Immature natural killer cell (primary cell): ENCODE data around the gene CACNA2D1. TPM values are rescaled to one million over a fixed set of nuclear protein-coding genes. Genes with fewer than 3 reads are reported as not detected.
"Not testable (repeated sequence)": the region's sequence is repeated elsewhere in the genome, so short reads cannot be mapped to it uniquely, and the experiment has no call there.

ENCODE experiments used
- DNase-seq, 3 donors: peaks; one replicate each; pipeline ENCODE4 v3.0.0; 2022; ENCODE audit warnings: mixed read lengths in 1 of 3
- H3K27ac Mint-ChIP-seq, 6 donors: one replicate each; pipeline ENCODE4 v1.8.0; 2020; ENCODE audit warnings: mixed read lengths in 6 of 6, mild to moderate bottlenecking in 5 of 6, inconsistent platforms in 4 of 6, moderate library complexity in 3 of 6
- H3K27me3 Mint-ChIP-seq, 3 donors: one replicate each; pipeline ENCODE4 v1.8.0; 2020 to 2021; ENCODE audit warnings: low read depth in 3 of 3, mild to moderate bottlenecking in 3 of 3, mixed read lengths in 3 of 3, moderate library complexity in 3 of 3, inconsistent platforms in 1 of 3
- H3K36me3 Mint-ChIP-seq, 3 donors: one replicate each; pipeline ENCODE4 v1.8.0; 2020; ENCODE audit warnings: mixed read lengths in 3 of 3, inconsistent platforms in 2 of 3, mild to moderate bottlenecking in 2 of 3
- H3K4me1 Mint-ChIP-seq, 2 donors: one replicate each; pipeline ENCODE4 v1.8.0; 2020; ENCODE audit warnings: inconsistent platforms in 2 of 2, mild to moderate bottlenecking in 2 of 2, mixed read lengths in 2 of 2, moderate library complexity in 1 of 2
- H3K4me3 Mint-ChIP-seq, 5 donors: one replicate each; pipeline ENCODE4 v1.8.0; 2020; ENCODE audit warnings: mild to moderate bottlenecking in 5 of 5, mixed read lengths in 5 of 5, inconsistent platforms in 3 of 5, moderate library complexity in 3 of 5
- H3K9me3 Mint-ChIP-seq, 6 donors: one replicate each; pipeline ENCODE4 v1.8.0; 2020; ENCODE audit warnings: mild to moderate bottlenecking in 6 of 6, mixed read lengths in 6 of 6, inconsistent platforms in 4 of 6, moderate library complexity in 3 of 6
- polyA plus RNA-seq, 3 donors: library from polyadenylated mRNA; unstranded; fragments of 300-500 nt; fragmentation: Illumina TruSeq; gene quantifications; one replicate each; pipeline ENCODE4 v1.2.3, GENCODE V29; 2021

Gene CACNA2D1
- polyA plus RNA-seq, 3 donors from 2014 or later, result not detected

DNA sequence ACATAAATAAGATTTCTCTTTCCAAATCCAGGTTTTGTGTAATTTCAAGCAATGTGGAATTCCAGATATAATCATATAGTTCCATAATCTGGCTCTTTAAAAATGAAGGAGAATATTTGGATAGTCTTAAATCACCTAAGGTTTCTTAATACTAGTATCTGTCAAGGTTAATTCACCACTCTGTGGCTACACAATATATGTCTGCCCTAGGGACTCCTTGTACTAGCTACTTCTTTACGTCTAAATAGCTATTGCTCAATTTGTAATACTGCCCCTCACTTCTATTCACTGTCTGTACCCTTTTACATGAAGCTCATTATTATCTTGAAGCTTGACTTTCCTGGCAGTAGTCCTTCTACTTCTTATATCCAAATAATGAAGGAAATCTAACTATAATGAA lies 47.2 kb downstream of the CACNA2D1 start:
- Mint-ChIP-seq H3K9me3 (peaks cover 3 to 33% (median 8%) of the 10 kb centered on the region in 6 donors), H3K27ac (no peak overlapping the region), H3K27me3 (peaks cover 0 to 2% (median 0%) of the 10 kb centered on the region in 3 donors), H3K4me3 (no peak overlapping the region), H3K4me1 (no peaks in the 10 kb centered on the region), H3K36me3 (no peaks in the 10 kb centered on the region)
- no peak for DNase-seq

DNA sequence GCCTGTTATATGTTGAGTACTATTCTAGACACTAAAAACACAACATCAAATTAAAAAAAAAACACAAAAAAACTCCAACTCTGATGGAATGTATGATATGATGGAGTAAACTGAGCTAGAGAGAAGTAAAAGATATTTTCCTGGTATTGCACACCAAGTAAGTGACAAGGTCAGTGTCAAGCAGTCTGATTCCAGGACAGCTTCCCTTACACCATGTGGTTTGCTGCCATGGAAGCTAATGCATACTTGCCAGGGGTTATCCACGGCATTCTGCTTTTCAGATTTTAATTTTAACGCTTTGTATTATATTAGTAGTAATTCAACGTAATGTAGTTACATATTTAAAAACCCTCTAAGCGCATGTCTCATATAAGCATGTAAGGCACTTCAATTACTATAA lies 48.4 kb downstream of the CACNA2D1 start:
- H3K27me3 Mint-ChIP-seq, result peaks cover 0 to 2% (median 0%) of the 10 kb centered on the region in 3 donors
- H3K4me1 Mint-ChIP-seq, result no peaks in the 10 kb centered on the region
- no peaks in the 10 kb centered on the region for H3K36me3 Mint-ChIP-seq
- no peak overlapping the region for H3K27ac Mint-ChIP-seq
- no peak for DNase-seq
- H3K9me3 Mint-ChIP-seq, result peaks cover 3 to 33% (median 8%) of the 10 kb centered on the region in 6 donors
- no peak overlapping the region for H3K4me3 Mint-ChIP-seq

DNA sequence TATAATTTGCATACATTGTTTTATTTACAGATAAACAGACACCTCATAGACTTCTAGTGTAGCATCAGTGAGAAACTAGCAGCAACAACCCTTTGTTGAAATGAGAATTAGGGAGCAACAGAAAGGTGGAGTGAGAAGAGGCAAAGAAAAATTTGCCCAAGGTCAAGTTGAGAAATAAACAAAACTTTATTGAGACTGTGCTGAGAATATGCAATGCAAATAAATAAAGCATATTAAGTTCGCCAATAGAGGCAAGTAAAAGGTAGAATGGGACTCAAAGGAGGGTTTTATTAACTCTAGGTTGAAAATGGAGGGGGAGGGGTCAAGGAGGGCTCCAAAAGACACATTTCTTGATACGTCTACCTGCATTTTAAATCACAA lies 49.7 kb downstream of the CACNA2D1 start:
- Mint-ChIP-seq H3K4me1 (no peaks in the 10 kb centered on the region), H3K4me3 (no peak overlapping the region), H3K9me3 (peaks cover 2 to 30% (median 8%) of the 10 kb centered on the region in 6 donors), H3K27me3 (peaks cover 0 to 2% (median 0%) of the 10 kb centered on the region in 3 donors), H3K27ac (no peak overlapping the region), H3K36me3 (no peaks in the 10 kb centered on the region)
- DNase-seq, result no peak

DNA sequence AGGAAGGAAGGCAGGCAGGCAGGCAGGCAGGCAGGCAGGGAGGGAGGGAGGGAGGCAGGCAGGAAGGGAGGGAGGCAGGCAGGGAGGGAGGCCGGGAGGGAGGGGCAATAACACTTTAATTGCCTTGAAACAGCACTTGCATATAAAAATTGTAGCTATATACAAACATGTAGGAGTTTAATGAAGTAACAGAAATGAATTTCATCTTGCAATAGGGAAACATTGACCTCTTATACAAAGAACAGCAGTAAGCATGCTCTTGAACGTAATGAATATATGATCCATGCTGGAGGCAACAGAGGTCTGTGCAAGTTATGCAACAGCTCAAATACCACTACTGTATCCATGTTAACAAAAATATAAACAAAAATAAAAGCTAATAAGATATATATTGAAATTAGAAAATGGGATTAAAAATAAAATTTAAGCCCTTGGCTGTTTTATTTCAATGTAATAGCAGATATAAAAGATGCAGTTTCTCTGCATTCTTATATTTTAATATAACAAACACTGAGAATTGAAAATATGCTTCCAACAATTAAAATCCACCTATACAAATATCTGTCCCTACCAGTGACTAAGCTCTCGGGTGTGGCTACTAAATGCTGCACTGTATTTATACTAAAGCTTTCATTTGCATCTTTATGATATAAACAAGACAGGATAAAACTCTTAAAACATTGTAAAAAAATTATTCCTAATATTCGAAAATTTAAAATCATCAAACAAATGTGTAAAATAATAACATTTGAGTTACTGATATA lies 50.3 kb downstream of the CACNA2D1 start:
- Mint-ChIP-seq H3K9me3 (peaks cover 0 to 31% (median 7%) of the 10 kb centered on the region in 6 donors), H3K4me3 (no peak overlapping the region), H3K4me1 (no peaks in the 10 kb centered on the region), H3K27me3 (peaks cover 0 to 2% (median 0%) of the 10 kb centered on the region in 3 donors), H3K36me3 (no peaks in the 10 kb centered on the region), H3K27ac (no peak overlapping the region)
- no peak for DNase-seq

DNA sequence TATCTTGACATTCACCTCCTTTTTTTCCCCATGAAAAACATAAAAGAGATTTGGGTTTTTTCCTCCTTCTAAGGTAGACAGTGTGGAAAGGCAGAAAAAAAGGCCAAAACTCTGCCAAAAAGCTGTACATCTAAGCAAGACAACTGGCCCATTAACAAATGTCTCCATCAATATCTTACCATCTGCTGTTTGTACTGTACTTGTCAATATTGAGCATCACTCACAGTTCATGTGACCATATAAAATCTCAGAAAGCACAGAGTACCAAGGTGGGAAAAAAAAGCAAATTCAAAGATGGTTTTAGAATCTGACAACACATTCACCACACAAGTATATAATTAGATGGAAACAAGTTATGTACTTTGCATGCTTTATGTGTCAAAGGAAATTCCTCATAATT lies 52.6 kb downstream of the CACNA2D1 start:
- Mint-ChIP-seq H3K27me3 (peaks cover 0 to 2% (median 0%) of the 10 kb centered on the region in 3 donors), H3K4me3 (no peak overlapping the region), H3K36me3 (no peaks in the 10 kb centered on the region), H3K27ac (no peak overlapping the region), H3K9me3 (peaks cover 0 to 28% (median 4%) of the 10 kb centered on the region in 6 donors), H3K4me1 (no peaks in the 10 kb centered on the region)
- no peak for DNase-seq

DNA sequence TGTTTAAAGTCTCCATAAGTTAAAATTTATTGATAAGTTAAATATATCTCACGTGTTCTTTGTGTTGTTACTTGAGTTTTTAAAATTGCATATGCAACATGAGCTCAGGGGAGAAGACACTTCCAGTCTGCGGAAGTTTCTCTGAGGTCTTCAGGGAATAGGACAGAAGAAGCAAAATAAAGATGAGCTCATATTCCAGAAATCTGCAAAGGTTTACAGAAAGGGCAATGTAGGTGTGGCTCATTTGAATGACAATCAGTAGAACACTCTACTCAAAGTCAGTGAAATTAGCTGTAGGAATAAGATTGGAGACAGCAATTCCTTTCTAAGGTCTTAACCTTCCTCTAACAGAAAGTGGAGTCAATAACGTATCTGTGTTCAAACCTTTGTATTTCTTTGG lies 53.7 kb downstream of the CACNA2D1 start:
- Mint-ChIP-seq H3K36me3 (no peaks in the 10 kb centered on the region), H3K9me3 (peaks cover 2 to 33% (median 4%) of the 10 kb centered on the region in 6 donors), H3K4me1 (no peaks in the 10 kb centered on the region), H3K27ac (no peak overlapping the region), H3K27me3 (peaks cover 0 to 3% (median 0%) of the 10 kb centered on the region in 3 donors), H3K4me3 (no peak overlapping the region)
- no peak for DNase-seq

DNA sequence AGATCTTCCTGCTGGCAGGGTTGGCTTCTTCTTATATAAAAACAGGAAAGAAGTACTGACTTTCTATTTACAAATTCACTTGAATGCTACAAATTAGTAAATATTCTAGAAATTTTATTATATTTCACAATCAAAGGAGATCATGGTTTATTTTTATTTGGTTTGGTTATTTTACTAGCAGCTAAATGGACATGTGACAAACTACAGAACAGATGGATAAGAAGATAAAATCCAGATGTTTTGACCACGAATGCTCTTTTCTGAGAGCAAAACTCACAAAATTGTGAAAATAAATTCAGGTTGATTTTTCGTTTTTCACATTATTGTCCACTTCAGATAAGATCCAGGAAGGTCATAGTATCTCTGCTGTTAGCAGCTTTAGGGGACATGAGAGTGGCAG lies 55.4 kb downstream of the CACNA2D1 start:
- Mint-ChIP-seq H3K4me3 (no peak overlapping the region), H3K27ac (no peak overlapping the region), H3K36me3 (no peaks in the 10 kb centered on the region), H3K9me3 (peaks cover 0 to 42% (median 4%) of the 10 kb centered on the region in 6 donors), H3K4me1 (no peaks in the 10 kb centered on the region), H3K27me3 (peaks cover 0 to 1% (median 0%) of the 10 kb centered on the region in 3 donors)
- no peak for DNase-seq

DNA sequence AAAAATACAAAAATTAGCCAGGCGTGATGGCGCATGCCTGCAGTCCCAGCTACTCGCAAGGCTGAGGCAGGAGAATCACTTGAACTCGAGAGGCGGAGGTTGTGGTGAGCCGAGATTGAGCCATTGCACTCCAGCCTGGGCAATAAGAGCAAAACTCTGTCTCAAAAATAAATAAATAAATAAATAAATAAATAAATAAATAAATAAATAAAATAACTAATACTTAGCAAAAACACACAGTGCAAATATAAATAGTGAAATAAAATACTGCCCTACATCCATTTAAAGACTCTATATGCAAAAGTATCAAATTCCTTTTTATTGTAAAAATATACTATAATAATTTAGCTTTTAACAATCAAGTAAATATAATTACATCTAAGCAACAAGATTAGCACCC lies 57.0 kb downstream of the CACNA2D1 start:
- not testable (repeated sequence) for H3K4me3 Mint-ChIP-seq, H3K4me1 Mint-ChIP-seq, H3K36me3 Mint-ChIP-seq, H3K27ac Mint-ChIP-seq, H3K27me3 Mint-ChIP-seq, DNase-seq
- peaks cover 0 to 37% (median 4%) of the 10 kb centered on the region in 6 donors for H3K9me3 Mint-ChIP-seq

DNA sequence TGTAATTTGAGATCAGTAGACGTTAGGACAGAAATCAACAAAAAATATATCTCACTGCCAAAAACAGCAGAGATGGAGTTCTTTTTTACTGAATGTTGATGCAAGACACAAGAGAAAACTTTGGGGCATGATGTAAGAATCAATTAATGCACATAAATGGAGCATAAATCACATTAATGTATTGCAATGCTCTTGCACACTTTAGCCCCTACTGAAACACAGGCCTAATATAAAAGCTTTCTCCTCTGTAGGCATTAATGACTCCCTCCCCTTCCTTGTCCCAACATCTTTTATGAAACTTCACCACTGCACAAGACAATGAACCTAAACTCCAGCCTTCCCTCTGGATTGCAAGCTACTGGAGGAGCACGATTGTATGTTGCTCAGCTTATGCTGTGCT lies 58.8 kb downstream of the CACNA2D1 start:
- peaks cover 0 to 37% (median 4%) of the 10 kb centered on the region in 6 donors for H3K9me3 Mint-ChIP-seq
- DNase-seq, result no peak
- no peak overlapping the region for H3K27ac Mint-ChIP-seq
- H3K36me3 Mint-ChIP-seq, result no peaks in the 10 kb centered on the region
- H3K4me3 Mint-ChIP-seq, result no peak overlapping the region
- H3K4me1 Mint-ChIP-seq, result no peaks in the 10 kb centered on the region
- H3K27me3 Mint-ChIP-seq, result peaks cover 0 to 1% (median 0%) of the 10 kb centered on the region in 3 donors

DNA sequence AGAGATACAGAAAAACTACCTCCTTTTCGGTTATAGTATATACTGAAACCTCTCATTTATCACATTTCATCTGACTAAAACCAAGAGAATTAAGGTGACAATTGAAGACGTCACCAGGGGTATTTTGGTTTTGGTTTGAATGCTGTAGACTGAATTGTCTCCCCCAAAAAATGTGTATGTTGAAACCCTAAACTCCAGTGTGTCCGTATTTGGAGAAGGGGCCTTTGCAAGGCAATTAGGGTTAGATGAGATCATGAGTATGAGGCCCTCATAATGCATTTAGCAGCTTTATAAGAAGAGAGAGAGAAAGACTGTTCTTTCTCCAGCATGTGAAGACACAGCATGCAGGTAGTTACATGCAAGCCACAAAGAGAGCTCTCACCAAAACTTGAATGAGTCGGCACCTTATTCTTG lies 59.5 kb downstream of the CACNA2D1 start:
- Mint-ChIP-seq H3K9me3 (peaks cover 0 to 37% (median 3%) of the 10 kb centered on the region in 6 donors), H3K27me3 (peaks cover 0 to 1% (median 0%) of the 10 kb centered on the region in 3 donors), H3K36me3 (no peaks in the 10 kb centered on the region), H3K27ac (no peak overlapping the region), H3K4me3 (no peak overlapping the region), H3K4me1 (no peaks in the 10 kb centered on the region)
- DNase-seq, result no peak

DNA sequence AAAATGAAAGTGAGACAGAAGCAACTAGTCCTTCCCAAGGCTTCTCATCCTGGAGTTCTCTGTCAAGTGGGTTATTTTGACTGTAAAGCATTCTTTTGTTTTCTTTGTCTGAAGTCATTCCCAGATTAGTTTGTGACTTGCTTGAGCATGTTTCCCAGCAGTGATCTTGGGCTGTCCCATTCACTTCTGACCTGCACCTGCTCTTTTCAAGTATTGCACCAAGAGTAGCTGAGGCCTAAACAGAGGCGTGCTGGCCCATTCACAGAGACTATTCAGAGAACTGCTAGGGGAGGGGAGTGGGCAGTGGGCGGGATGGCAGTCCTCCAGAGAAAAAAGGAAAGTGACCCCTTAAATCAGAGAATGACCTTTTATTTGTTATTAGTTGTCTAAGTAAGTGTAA lies 61.3 kb downstream of the CACNA2D1 start:
- no peak for DNase-seq
- H3K27ac Mint-ChIP-seq, result no peak overlapping the region
- H3K4me3 Mint-ChIP-seq, result no peak overlapping the region
- H3K36me3 Mint-ChIP-seq, result no peaks in the 10 kb centered on the region
- H3K9me3 Mint-ChIP-seq, result peaks cover 2 to 27% (median 4%) of the 10 kb centered on the region in 6 donors
- peaks cover 0 to 1% (median 0%) of the 10 kb centered on the region in 3 donors for H3K27me3 Mint-ChIP-seq
- H3K4me1 Mint-ChIP-seq, result no peaks in the 10 kb centered on the region

DNA sequence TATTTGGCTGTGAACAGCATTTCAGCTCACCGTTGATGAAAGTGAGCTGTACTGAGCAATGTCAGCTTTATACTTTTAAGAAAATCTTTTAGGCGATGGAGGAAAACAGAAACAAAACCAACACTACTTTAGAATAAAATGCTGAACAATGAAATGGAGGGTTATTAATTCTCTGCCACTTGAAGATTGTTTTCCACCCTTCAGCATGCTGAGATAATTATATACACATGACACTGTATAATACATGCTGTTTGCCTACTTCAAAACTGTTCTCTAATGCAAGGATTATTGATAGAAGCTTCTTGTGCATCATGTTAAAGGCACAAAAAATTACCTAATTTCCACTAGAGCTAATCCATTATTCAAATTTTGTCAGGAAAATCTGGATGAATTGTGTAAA lies 66.8 kb downstream of the CACNA2D1 start:
- H3K4me3 Mint-ChIP-seq, result no peak overlapping the region
- no peaks in the 10 kb centered on the region for H3K27me3 Mint-ChIP-seq
- H3K4me1 Mint-ChIP-seq, result no peaks in the 10 kb centered on the region
- H3K27ac Mint-ChIP-seq, result no peak overlapping the region
- H3K36me3 Mint-ChIP-seq, result no peaks in the 10 kb centered on the region
- DNase-seq, result no peak
- peaks cover 0 to 18% (median 9%) of the 10 kb centered on the region in 6 donors for H3K9me3 Mint-ChIP-seq

DNA sequence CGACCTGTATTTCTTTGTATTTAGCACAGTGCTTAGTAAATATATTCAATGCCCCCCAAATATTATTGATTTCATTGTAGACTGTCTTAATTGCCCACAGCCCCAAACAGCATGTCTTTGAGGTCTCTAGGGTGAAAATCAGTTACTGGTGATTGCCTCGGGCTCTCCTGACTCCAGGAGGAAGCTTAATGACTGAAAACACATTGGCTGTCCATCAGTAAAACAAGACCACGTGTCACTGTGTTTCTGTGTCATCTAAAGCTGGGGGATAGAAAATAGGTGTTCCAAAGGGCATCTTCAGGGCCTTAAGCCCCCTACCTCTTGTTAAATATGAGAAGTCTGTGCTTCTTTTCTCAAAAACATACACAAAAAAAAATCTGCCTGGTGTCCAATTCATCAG lies 67.9 kb downstream of the CACNA2D1 start:
- H3K4me1 Mint-ChIP-seq, result no peaks in the 10 kb centered on the region
- H3K27me3 Mint-ChIP-seq, result no peaks in the 10 kb centered on the region
- no peaks in the 10 kb centered on the region for H3K36me3 Mint-ChIP-seq
- no peak for DNase-seq
- H3K27ac Mint-ChIP-seq, result no peak overlapping the region
- peaks cover 0 to 18% (median 9%) of the 10 kb centered on the region in 6 donors for H3K9me3 Mint-ChIP-seq
- no peak overlapping the region for H3K4me3 Mint-ChIP-seq

DNA sequence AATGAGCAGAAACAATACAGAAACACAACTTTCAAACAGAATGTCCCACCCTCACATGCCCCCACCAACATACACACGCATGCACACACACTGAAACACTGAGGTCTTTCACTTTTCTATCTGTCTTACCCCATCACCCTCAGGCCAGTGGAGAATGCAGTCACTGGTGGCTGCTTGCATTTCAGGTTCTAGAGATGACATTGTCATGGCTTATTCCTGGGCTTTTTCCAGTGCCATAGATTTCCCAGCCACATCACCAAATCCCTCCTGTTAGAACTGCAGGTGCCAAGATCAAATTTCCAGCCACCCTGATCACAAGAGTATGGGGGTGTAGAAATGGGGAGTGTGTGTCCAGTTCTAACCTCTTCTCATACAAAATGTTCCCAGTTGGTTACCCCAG lies 68.4 kb downstream of the CACNA2D1 start:
- Mint-ChIP-seq H3K27ac (no peak overlapping the region), H3K4me1 (no peaks in the 10 kb centered on the region)

More for the DNA sequence above, 68.4 kb downstream of the CACNA2D1 start:
- DNase-seq, result no peak
- Mint-ChIP-seq H3K9me3 (peaks cover 0 to 18% (median 9%) of the 10 kb centered on the region in 6 donors), H3K36me3 (no peaks in the 10 kb centered on the region), H3K27me3 (no peaks in the 10 kb centered on the region), H3K4me3 (no peak overlapping the region)
